Karpas-422 (cell line): ENCODE measurements around the gene TARBP2. TPM values are rescaled to one million over a fixed set of nuclear protein-coding genes. Genes with fewer than 3 reads are reported as not detected.
A peak's percentile ranks its signal among the peaks of the same experiment; 100 is the strongest.

Experiments used
- DNase-seq: peaks from one replicate; pipeline ENCODE4 v3.0.0-alpha.2; 2015
- H2AFZ ChIP-seq: fragments of 200-600 bp; sonication (generic); 2 replicates; pipeline ENCODE4 v1.6.1; 2014; ENCODE audit warnings: antibody characterized with exemption, low read length, mixed read lengths
- H3K27ac ChIP-seq: fragments of 200-600 bp; sonication (generic); 2 replicates; pipeline ENCODE4 v1.5.1; 2014; ENCODE audit warnings: mild to moderate bottlenecking, low read length, moderate library complexity
- H3K27me3 ChIP-seq: fragments of 200-600 bp; sonication (generic); 2 replicates; pipeline ENCODE4 v1.6.1; 2014; ENCODE audit warnings: low read length, mixed read lengths
- H3K36me3 ChIP-seq: fragments of 200-600 bp; sonication (generic); 2 replicates; pipeline ENCODE4 v1.6.1; 2014; ENCODE audit warnings: low read length, mixed read lengths; ENCODE audit not compliant: insufficient read depth
- H3K4me1 ChIP-seq: fragments of 200-600 bp; sonication (generic); 2 replicates; pipeline ENCODE4 v1.6.1; 2014; ENCODE audit warnings: mild to moderate bottlenecking, low read length, mixed read lengths
- H3K4me2 ChIP-seq: fragments of 200-600 bp; sonication (generic); 2 replicates; pipeline ENCODE4 v1.6.1; 2014; ENCODE audit warnings: low read length, low read depth, mild to moderate bottlenecking; ENCODE audit not compliant: poor library complexity, severe bottlenecking
- H3K4me3 ChIP-seq: fragments of 200-600 bp; sonication (generic); 2 replicates; pipeline ENCODE4 v1.5.1; 2014; ENCODE audit warnings: mild to moderate bottlenecking, antibody characterized with exemption, low read length, mixed read lengths
- H3K79me2 ChIP-seq: fragments of 200-600 bp; sonication (generic); 2 replicates; pipeline ENCODE4 v1.6.1; 2014; ENCODE audit warnings: mild to moderate bottlenecking, low read length, mixed read lengths
- H3K9ac ChIP-seq: fragments of 200-600 bp; sonication (generic); 2 replicates; pipeline ENCODE4 v1.6.0; 2014; ENCODE audit warnings: low read length
- H3K9me2 ChIP-seq: fragments of 200-600 bp; sonication (generic), shearing (Covaris generic); replicated peaks from 2 replicates; pipeline ENCODE4 v1.6.0; 2014; ENCODE audit warnings: mild to moderate bottlenecking, low read length, moderate library complexity; ENCODE audit not compliant: insufficient read depth
- H3K9me3 ChIP-seq: fragments of 300-700, 200-600 bp; sonication (generic); 2 replicates; pipeline ENCODE4 v1.6.1; 2014; ENCODE audit warnings: low read length, mixed read lengths
- H4K20me1 ChIP-seq: fragments of 200-600 bp; sonication (generic); 2 replicates; pipeline ENCODE4 v1.6.1; 2014; ENCODE audit warnings: mild to moderate bottlenecking, antibody characterized with exemption, low read length, low read depth; ENCODE audit not compliant: insufficient read depth
- total RNA-seq: library from RNA; depleted of rRNA; stranded (reverse); fragments of >200 nt; shearing (Covaris generic); gene quantifications from 2 replicates; pipeline ENCODE4 v1.2.3, GENCODE V29; 2014; ENCODE audit warnings: low replicate concordance; rRNA removed

The TARBP2 gene, protein sequence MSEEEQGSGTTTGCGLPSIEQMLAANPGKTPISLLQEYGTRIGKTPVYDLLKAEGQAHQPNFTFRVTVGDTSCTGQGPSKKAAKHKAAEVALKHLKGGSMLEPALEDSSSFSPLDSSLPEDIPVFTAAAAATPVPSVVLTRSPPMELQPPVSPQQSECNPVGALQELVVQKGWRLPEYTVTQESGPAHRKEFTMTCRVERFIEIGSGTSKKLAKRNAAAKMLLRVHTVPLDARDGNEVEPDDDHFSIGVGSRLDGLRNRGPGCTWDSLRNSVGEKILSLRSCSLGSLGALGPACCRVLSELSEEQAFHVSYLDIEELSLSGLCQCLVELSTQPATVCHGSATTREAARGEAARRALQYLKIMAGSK
- 37.0 and 65.7 TPM in 2 replicates for total RNA-seq

DNA sequence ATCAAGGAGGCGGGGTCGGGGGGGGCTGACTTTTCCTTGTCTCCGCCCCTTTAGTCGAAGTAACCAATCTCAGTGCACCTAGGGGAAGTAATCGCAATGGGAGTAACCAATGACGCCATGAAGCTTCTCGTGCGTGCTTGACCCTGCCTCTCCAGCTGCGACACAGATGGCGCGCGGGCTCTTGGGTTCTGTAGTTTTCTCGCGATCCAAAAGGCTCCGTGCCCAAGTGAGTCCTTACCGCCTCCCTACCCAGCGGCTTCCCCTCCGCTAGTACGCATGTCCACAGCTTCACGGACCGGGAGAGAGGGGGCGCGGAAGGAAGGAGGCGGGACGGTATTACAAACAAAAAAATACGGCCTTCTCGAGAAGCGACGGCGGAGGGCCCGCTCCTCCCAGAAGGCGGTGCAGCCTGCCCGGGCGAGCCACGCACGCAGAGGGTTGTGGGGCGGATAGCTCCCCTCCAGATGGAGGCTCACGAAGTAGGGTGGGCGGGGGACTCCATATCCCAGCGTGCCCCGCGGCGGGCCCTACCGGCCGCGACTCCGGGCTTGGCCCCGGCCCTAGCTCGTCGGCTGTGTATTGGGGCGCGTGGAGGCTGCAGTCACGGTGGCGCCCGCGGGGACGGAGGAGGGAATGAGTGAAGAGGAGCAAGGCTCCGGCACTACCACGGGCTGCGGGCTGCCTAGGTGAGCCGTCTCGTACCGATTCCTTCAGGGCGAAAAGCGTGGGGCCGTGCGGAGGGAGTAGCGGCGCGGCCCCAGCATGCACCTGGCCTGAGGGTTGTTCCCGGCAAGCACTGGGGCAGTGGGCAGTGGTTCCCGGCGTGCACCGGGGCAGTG, at the start of gene TARBP2:
TARBP2 (plus strand) TSS at position 508 of the 839 bp plus-strand sequence; CDS start at position 634, 126 bp downstream.
- Histone ChIP-seq H3K9me3 (no peaks in the 10 kb centered on the region), H3K4me2 (peak within 1 kb of the TSS; percentile 74), H3K4me3 (peak within 1 kb of the TSS; percentile 73), H3K79me2 (peaks cover 42% of the 10 kb centered on the region), H4K20me1 (no peaks in the 10 kb centered on the region), H3K36me3 (no peaks in the 10 kb centered on the region), H3K4me1 (peaks cover 58% of the 10 kb centered on the region), H3K9ac (peak within 1 kb of the TSS; percentile 87), H3K27me3 (no peaks in the 10 kb centered on the region), H2AFZ (peak within 1 kb of the TSS; percentile 55), H3K27ac (peak within 1 kb of the TSS; percentile 84), H3K9me2 (no peaks in the 10 kb centered on the region)
- peak; percentile 99 for DNase-seq

DNA sequence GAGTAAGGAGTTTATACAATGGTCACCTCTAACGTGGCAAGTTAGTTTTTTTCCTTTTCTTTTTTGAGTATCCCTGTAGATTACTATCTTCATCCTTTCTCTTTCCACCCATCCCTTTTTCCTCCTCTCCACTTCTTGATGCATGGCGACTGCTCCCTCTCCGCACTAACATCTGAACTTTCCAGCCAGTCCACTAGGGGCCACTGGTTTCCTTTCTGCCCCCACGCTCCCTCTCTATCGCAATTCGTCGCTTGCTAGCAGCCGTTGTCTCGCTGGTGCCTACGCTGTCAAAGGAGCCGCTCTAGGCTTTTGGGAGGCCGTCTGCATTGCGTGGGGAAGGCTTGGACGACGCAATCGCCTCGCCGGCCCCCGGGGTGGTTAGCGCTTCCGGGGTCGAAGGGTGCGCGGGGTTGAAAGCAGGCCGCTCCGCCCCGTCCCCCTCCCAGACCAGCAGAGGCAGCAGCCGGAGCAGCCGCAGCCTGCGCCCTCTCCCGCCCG, 49.4 kb upstream of the TARBP2 start, which contains the start of gene PCBP2:
PCBP2 (plus strand) TSS at position 442 of the 498 bp plus-strand sequence. CDS start 2,699 bp downstream, outside the sequence.
- H2AFZ ChIP-seq: no peak within 1 kb of the TSS
- peak; percentile 99 for DNase-seq
- no peaks in the 10 kb centered on the region for H3K9me2 ChIP-seq
- no peaks in the 10 kb centered on the region for H3K27me3 ChIP-seq
- H3K4me1 ChIP-seq: peaks cover 32% of the 10 kb centered on the region
- no peaks in the 10 kb centered on the region for H3K9me3 ChIP-seq
- peak within 1 kb of the TSS; percentile 100 for H3K9ac ChIP-seq
- peak within 1 kb of the TSS; percentile 98 for H3K4me3 ChIP-seq
- peaks cover 46% of the 10 kb centered on the region for H3K36me3 ChIP-seq
- H3K79me2 ChIP-seq: peaks cover 48% of the 10 kb centered on the region
- H4K20me1 ChIP-seq: peaks cover 35% of the 10 kb centered on the region
- H3K27ac ChIP-seq: peak within 1 kb of the TSS; percentile 91
- peak within 1 kb of the TSS; percentile 99 for H3K4me2 ChIP-seq

DNA sequence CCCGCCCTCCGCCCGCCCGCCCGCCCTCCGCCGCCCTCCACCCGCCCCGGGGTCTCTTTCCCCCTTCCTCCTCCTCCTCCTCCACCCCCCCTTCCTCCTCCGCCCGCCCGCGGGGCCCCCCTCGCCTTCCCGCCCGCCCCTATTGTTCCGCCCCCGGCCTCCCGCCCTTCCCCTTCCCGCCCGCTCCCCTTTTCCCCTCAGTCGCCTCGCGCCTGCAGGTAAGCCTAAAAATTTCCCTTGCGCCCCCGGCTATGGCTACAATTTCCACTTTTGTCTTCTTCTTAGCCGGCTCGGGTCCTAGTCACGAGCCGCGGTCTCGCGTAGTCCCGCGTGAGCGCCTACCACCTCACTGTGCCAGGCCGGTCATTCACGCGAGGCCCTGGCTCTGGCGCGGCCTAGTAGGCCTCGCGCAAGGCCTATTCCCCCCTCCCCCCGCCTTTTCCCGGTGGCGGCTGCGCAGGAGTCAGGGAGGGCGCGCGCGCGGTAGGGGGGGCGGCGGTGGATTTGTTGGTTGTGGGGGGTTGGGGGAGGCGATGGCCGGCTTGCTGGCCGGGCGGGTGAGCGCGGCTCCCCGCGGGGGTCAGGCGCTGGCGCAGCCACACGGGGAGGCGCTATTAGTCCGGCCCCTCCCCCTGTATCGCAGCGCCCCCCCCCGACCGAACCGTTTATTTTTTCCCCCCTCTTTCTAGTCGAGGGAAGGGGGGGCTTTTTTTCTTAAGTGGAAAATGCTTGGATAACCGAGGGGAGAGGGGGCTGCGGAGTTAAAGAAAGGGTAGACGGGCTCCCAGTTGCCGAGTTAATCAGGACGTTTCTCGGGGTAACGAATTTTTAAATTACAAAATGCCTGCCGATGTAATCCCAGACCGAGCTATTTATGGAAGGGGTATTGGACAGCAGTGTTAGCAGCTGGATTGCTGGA, 48.7 kb upstream of the TARBP2 start:
- H3K27ac ChIP-seq: peak overlapping the region; percentile 91
- peaks cover 41% of the 10 kb centered on the region for H4K20me1 ChIP-seq
- peak overlapping the region; percentile 99 for H3K4me2 ChIP-seq
- peak overlapping the region; percentile 100 for H3K9ac ChIP-seq
- peak overlapping the region; percentile 98 for H3K4me3 ChIP-seq
- no peaks in the 10 kb centered on the region for H3K9me2 ChIP-seq
- H3K9me3 ChIP-seq: no peaks in the 10 kb centered on the region
- H3K79me2 ChIP-seq: peaks cover 55% of the 10 kb centered on the region
- H2AFZ ChIP-seq: no peak overlapping the region
- H3K36me3 ChIP-seq: peaks cover 46% of the 10 kb centered on the region
- H3K27me3 ChIP-seq: no peaks in the 10 kb centered on the region
- DNase-seq: peak; percentile 86
- H3K4me1 ChIP-seq: peaks cover 32% of the 10 kb centered on the region

DNA sequence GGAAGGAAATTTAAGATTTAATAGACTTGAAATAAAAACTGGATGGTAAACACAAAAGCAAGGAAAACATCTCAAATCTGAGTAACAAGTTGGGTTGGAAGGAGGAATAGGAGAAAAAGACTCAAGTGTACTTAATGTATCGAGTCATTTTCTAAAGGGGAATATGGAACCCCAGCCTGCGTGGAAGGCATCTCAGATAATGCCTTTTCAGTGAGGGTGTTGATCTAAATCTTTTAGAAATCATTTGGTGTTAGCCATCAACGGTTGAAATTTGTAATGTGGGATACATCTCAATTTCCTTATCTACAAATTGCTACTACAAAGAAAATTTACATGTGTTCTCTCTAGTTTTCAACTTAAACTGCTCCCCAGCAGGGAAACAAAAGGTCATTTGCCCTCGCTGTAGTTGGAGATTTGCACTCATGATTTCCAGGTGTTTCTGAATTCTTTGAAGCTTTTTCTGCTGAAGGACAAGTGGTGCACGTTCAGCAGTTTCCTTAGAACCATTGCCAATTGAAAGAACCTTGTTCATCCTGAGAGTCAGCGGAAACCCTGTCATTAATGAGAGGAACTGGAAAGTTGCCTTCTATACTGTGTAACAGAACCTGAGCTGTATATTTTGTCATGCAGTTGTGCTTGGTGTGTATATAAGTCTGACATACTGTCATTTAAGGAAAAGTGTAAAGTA, 47.0 kb upstream of the TARBP2 start:
- Histone ChIP-seq H3K9ac (peak overlapping the region; percentile 100), H3K9me3 (no peaks in the 10 kb centered on the region), H3K27me3 (no peaks in the 10 kb centered on the region), H3K27ac (no peak overlapping the region), H3K4me2 (peak overlapping the region; percentile 99), H3K79me2 (peaks cover 66% of the 10 kb centered on the region), H3K9me2 (no peaks in the 10 kb centered on the region), H3K4me1 (peaks cover 32% of the 10 kb centered on the region), H3K36me3 (peaks cover 55% of the 10 kb centered on the region), H3K4me3 (peak overlapping the region; percentile 98; the same call in 1 of the 2 replicates), H2AFZ (no peak overlapping the region), H4K20me1 (peaks cover 46% of the 10 kb centered on the region)
- DNase-seq: no peak

DNA sequence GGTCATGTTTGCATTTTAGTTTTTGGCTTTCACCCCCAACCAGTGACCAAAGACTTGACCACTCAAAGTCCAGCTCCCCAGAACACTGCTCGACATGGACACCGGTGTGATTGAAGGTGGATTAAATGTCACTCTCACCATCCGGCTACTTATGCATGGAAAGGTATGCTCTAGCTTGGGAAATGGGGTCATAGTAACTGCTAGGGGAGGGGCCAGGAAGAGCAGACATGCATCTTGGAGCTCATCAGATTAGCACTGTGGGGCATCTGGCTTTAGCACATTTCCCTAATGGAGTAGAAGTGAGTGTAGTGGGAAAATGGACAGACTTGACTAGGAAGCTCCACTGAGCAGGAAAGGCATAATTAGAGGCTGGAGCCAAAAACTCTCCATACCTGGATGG, 46.4 kb upstream of the TARBP2 start:
- Histone ChIP-seq H3K79me2 (peaks cover 72% of the 10 kb centered on the region), H2AFZ (no peak overlapping the region), H3K4me1 (peaks cover 32% of the 10 kb centered on the region), H3K4me3 (no peak overlapping the region), H3K27me3 (no peaks in the 10 kb centered on the region), H3K9ac (no peak overlapping the region), H3K27ac (no peak overlapping the region), H4K20me1 (peaks cover 48% of the 10 kb centered on the region), H3K9me3 (no peaks in the 10 kb centered on the region), H3K9me2 (no peaks in the 10 kb centered on the region), H3K36me3 (peaks cover 61% of the 10 kb centered on the region), H3K4me2 (peak overlapping the region; percentile 99)
- no peak for DNase-seq

DNA sequence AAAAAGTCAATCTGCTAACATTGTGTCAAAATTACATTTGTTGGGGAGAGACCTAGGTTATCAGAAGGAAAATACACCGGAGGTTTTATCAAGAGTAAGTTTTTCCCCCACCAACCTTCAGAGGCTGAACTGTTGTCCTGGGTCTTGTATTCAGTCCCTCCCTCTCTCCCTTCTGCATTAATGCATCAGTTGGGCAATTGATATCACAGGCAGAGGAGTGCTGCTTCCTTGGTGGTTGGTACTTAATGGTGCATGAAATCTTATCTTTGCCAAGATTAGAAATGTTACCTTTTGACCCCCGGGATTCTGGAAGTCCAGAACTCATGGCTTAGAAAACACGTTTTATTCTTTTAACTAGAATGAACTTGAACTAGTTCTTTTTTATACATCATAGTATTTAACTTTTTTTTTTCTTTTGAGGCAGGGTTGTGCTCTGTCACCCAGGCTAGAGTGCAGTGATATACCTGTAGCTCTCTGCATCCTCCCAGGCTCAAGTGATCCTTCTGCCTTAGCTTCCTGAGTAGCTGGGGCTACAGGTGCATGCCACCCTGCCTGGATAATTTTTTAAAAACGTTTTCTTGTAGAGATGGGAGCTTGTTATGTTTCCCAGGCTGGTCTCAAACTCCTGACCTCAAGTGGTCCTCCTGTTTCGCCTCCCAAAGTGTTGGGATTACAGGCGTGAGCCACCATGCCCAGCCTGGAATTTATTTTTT, 44.3 kb upstream of the TARBP2 start:
- H3K9me3 ChIP-seq: no peaks in the 10 kb centered on the region
- H3K27ac ChIP-seq: no peak overlapping the region
- peaks cover 89% of the 10 kb centered on the region for H3K79me2 ChIP-seq
- no peak for DNase-seq
- H3K9ac ChIP-seq: no peak overlapping the region
- H3K4me1 ChIP-seq: peaks cover 22% of the 10 kb centered on the region
- H3K4me3 ChIP-seq: no peak overlapping the region
- H3K27me3 ChIP-seq: no peaks in the 10 kb centered on the region
- H2AFZ ChIP-seq: no peak overlapping the region
- H3K36me3 ChIP-seq: peaks cover 82% of the 10 kb centered on the region
- no peaks in the 10 kb centered on the region for H3K9me2 ChIP-seq
- H3K4me2 ChIP-seq: no peak overlapping the region
- H4K20me1 ChIP-seq: peaks cover 57% of the 10 kb centered on the region

DNA sequence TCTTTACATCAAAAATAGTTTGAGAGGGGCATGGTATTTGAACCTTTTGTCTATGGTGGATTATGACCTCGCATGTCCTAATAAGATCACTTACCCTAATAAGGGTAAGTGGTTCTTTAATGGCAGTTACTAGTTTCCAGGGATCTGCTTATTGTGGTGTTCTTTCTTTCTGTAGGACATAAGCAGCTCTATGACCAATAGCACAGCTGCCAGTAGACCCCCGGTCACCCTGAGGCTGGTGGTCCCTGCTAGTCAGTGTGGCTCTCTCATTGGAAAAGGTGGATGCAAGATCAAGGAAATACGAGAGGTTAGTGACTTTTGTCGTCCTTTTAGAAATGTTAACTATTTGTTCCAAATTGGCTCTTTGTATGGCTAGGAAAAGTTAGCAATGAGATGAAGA, 42.0 kb upstream of the TARBP2 start:
- peaks cover 90% of the 10 kb centered on the region for H3K79me2 ChIP-seq
- no peak for DNase-seq
- H3K4me3 ChIP-seq: no peak overlapping the region
- H3K4me2 ChIP-seq: no peak overlapping the region
- H3K36me3 ChIP-seq: peaks cover 90% of the 10 kb centered on the region
- H3K9me3 ChIP-seq: no peaks in the 10 kb centered on the region
- no peak overlapping the region for H3K9ac ChIP-seq
- H3K4me1 ChIP-seq: peaks cover 8% of the 10 kb centered on the region
- H3K27me3 ChIP-seq: no peaks in the 10 kb centered on the region
- no peak overlapping the region for H3K27ac ChIP-seq
- H2AFZ ChIP-seq: no peak overlapping the region
- peaks cover 49% of the 10 kb centered on the region for H4K20me1 ChIP-seq
- H3K9me2 ChIP-seq: no peaks in the 10 kb centered on the region
